Liver (tissue), 9 donors: Measurements from ENCODE around the gene SLC5A6. TPM values are rescaled to one million over a fixed set of nuclear protein-coding genes. Genes with fewer than 3 reads are reported as not detected.

ENCODE experiments used
- DNase-seq: peaks from one replicate; pipeline ENCODE4 v3.0.0-alpha.2; 2017; ENCODE audit warnings: low spot score
- H3K27ac ChIP-seq, 2 donors: one replicate each; pipeline ENCODE4 v1.7.0; 2013; ENCODE audit warnings: inconsistent platforms in 2 of 2, low read length in 2 of 2, control low read depth in 1 of 2, low read depth in 1 of 2, mild to moderate bottlenecking in 1 of 2
- H3K27me3 ChIP-seq, 4 donors: one replicate each; pipeline versions ENCODE4 v1.6.1 to v1.7.0; 2013; ENCODE audit warnings: low read length in 3 of 4, inconsistent platforms in 1 of 4, mild to moderate bottlenecking in 1 of 4, moderate library complexity in 1 of 4; ENCODE audit not compliant: control insufficient read depth in 4 of 4, insufficient read depth in 4 of 4
- H3K36me3 ChIP-seq, 4 donors: one replicate each; pipeline versions ENCODE4 v1.6.1 to v1.7.0; 2013; ENCODE audit warnings: low read length in 3 of 4, mild to moderate bottlenecking in 3 of 4, low read depth in 1 of 4, moderate library complexity in 1 of 4; ENCODE audit not compliant: control insufficient read depth in 4 of 4, insufficient read depth in 3 of 4
- H3K4me1 ChIP-seq, 4 donors: one replicate each; pipeline versions ENCODE4 v1.6.1 to v1.7.0; 2013; ENCODE audit warnings: low read length in 3 of 4, mild to moderate bottlenecking in 3 of 4, moderate library complexity in 1 of 4; ENCODE audit not compliant: control insufficient read depth in 4 of 4, insufficient read depth in 4 of 4
- H3K4me3 ChIP-seq, 3 donors: one replicate each; pipeline versions ENCODE4 v1.6.1 to v1.7.0; 2013; ENCODE audit warnings: low read length in 3 of 3, control low read depth in 1 of 3, low read depth in 1 of 3, mild to moderate bottlenecking in 1 of 3
- H3K9ac ChIP-seq, 2 donors: one replicate each; pipeline ENCODE4 v1.7.0; 2013; ENCODE audit warnings: low read length in 2 of 2, mild to moderate bottlenecking in 2 of 2, moderate library complexity in 2 of 2, control low read depth in 1 of 2, low read depth in 1 of 2
- H3K9me3 ChIP-seq, 4 donors: one replicate each; pipeline versions ENCODE4 v1.6.1 to v1.7.0; 2013; ENCODE audit warnings: low read length in 3 of 4; ENCODE audit not compliant: control insufficient read depth in 4 of 4
- ATF3 ChIP-seq: IDR thresholded peaks from 2 replicates; pipeline ENCODE4 v1.6.1; 2016; ENCODE audit warnings: antibody characterized with exemption
- CTCF ChIP-seq: fragments of 150-350 bp; IDR thresholded peaks from 2 replicates; pipeline ENCODE4 v1.5.1; 2017; ENCODE audit warnings: improper control_type of control experiment, low read depth, low read length; ENCODE audit not compliant: missing input control
- EGR1 ChIP-seq, 2 donors: IDR thresholded peaks; 2 replicates each; pipeline ENCODE4 v1.6.1; 2016 to 2018; ENCODE audit warnings: antibody characterized with exemption in 2 of 2, low read depth in 2 of 2
- FOXA1 ChIP-seq: IDR thresholded peaks from 2 replicates; pipeline ENCODE4 v1.6.1; 2016; ENCODE audit warnings: antibody characterized with exemption
- FOXA2 ChIP-seq: IDR thresholded peaks from 2 replicates; pipeline ENCODE4 v1.6.1; 2016; ENCODE audit warnings: antibody characterized with exemption
- GABPA ChIP-seq, 2 donors: IDR thresholded peaks in 1 of 2; conservative IDR thresholded peaks in 1 of 2; 2 replicates each; pipeline ENCODE4 v1.6.1; 2016; ENCODE audit warnings: antibody characterized with exemption in 2 of 2, mild to moderate bottlenecking in 1 of 2, moderate library complexity in 1 of 2
- HNF4A ChIP-seq, 2 donors: conservative IDR thresholded peaks; 2 replicates each; pipeline ENCODE4 v1.6.1; 2016; ENCODE audit warnings: antibody characterized with exemption in 2 of 2, mild to moderate bottlenecking in 2 of 2
- HNF4G ChIP-seq: IDR thresholded peaks from 2 replicates; pipeline ENCODE4 v1.6.1; 2016; ENCODE audit warnings: antibody characterized with exemption
- JUND ChIP-seq, 2 donors: IDR thresholded peaks; 2 replicates each; pipeline ENCODE4 v1.6.1; 2016; ENCODE audit warnings: antibody characterized with exemption in 2 of 2
- MAX ChIP-seq: IDR thresholded peaks from 2 replicates; pipeline ENCODE4 v1.6.1; 2016; ENCODE audit warnings: antibody characterized with exemption
- NR2F2 ChIP-seq: IDR thresholded peaks from 2 replicates; pipeline ENCODE4 v1.6.1; 2016; ENCODE audit warnings: antibody characterized with exemption
- RAD21 ChIP-seq, 2 donors: IDR thresholded peaks; 2 replicates each; pipeline ENCODE4 v1.6.1; 2016; ENCODE audit warnings: antibody characterized with exemption in 2 of 2, mild to moderate bottlenecking in 2 of 2
- REST ChIP-seq: IDR thresholded peaks from 2 replicates; pipeline ENCODE4 v1.6.1; 2016; ENCODE audit warnings: antibody characterized with exemption, mild to moderate bottlenecking
- RXRA ChIP-seq, 2 donors: IDR thresholded peaks; 2 replicates each; pipeline ENCODE4 v1.6.1; 2017 to 2018; ENCODE audit warnings: antibody characterized with exemption in 2 of 2, mild to moderate bottlenecking in 1 of 2
- SP1 ChIP-seq: IDR thresholded peaks from 2 replicates; pipeline ENCODE4 v1.6.1; 2018; ENCODE audit warnings: antibody characterized with exemption, mild to moderate bottlenecking
- TAF1 ChIP-seq: conservative IDR thresholded peaks from 2 replicates; pipeline ENCODE4 v1.6.1; 2016; ENCODE audit warnings: antibody characterized with exemption, mild to moderate bottlenecking
- YY1 ChIP-seq: IDR thresholded peaks from 2 replicates; pipeline ENCODE4 v1.6.1; 2016; ENCODE audit warnings: antibody characterized with exemption, mild to moderate bottlenecking
- ZBTB33 ChIP-seq: IDR thresholded peaks from 2 replicates; pipeline ENCODE4 v1.6.1; 2016; ENCODE audit warnings: antibody characterized with exemption
- WGBS: extraction: QIAGEN DNeasy Blood & Tissue Kit; methylation state at CpG from one replicate; pipeline ENCODE4 v1.1.7; 2013; 5-methylcytosine and 5-hydroxymethylcytosine counted together
- polyA plus RNA-seq, 2 donors: library from polyadenylated mRNA; stranded (reverse) in 1 of 2; unstranded in 1 of 2; fragments of 200-250 nt in 1 of 2; fragments of >200 nt in 1 of 2; fragmentation: Nextera tagmentation in 1 of 2; extraction: Ambion mirVana in 1 of 2; gene quantifications; one replicate each; pipeline versions ENCODE4 v1.2.1 to v1.2.3, GENCODE V29; 2013 to 2015
- total RNA-seq, 2 donors: library from RNA; depleted of rRNA; stranded (reverse); fragments of >200 nt; gene quantifications; one replicate each; pipeline ENCODE4 v1.2.3, GENCODE V29; 2014
- donor health status: healthy.
- donor health status: healthy.
- donor health status: healthy.
- donor health status: healthy.
- donor health status: healthy.

The SLC5A6 gene
- total and polyA plus RNA-seq, 4 donors = 12.5 to 217 (median 73.0) TPM

- Histone ChIP-seq H3K27ac (no peak overlapping the region), H3K9ac (no peak overlapping the region), H3K4me3 (no peak overlapping the region), H3K27me3 (peaks cover 0 to 24% (median 0%) of the 10 kb centered on the region in 4 donors), H3K36me3 (no peaks in the 10 kb centered on the region), H3K9me3 (no peaks in the 10 kb centered on the region), H3K4me1 (peaks cover 0 to 3% (median 1%) of the 10 kb centered on the region in 4 donors)
- 74% methylated on average over 7 of the region's 7 CpGs for WGBS
- TF ChIP-seq EGR1 (IDR thresholded peaks at IDR 0.05; ENCODE audit: low read depth in 2 of 2) (no peak), CTCF (no peak), REST (no peak), FOXA2 (no peak), MAX (no peak), RXRA (IDR thresholded peaks at IDR 0.05) (no peak), YY1 (no peak), ATF3 (no peak), ZBTB33 (no peak), FOXA1 (no peak), RAD21 (IDR thresholded peaks at IDR 0.05) (no peak), GABPA (IDR thresholded peaks at IDR 0.05 in 1 of 2, conservative IDR thresholded peaks at IDR 0.05 in 1 of 2) (no peak), NR2F2 (no peak), SP1 (no peak)
- DNase-seq = no peak
Observed at GRCh38 chr2:27256855-27257454, 44.9 kb upstream of the SLC5A6 start.

GRCh38 chr2:27255660-27256059, 43.6 kb upstream of the SLC5A6 start:
- no peak overlapping the region for H3K27ac ChIP-seq
- no peak overlapping the region for H3K4me3 ChIP-seq
- WGBS = 27% methylated on average over 1 of the region's 1 CpG
- peaks cover 0 to 12% (median 0%) of the 10 kb centered on the region in 4 donors for H3K27me3 ChIP-seq
- no peaks in the 10 kb centered on the region for H3K4me1 ChIP-seq
- no peaks in the 10 kb centered on the region for H3K36me3 ChIP-seq
- no peak for DNase-seq
- no peaks in the 10 kb centered on the region for H3K9me3 ChIP-seq
- H3K9ac ChIP-seq = no peak overlapping the region
- TF ChIP-seq NR2F2 (no peak), MAX (no peak), YY1 (no peak), JUND (IDR thresholded peaks at IDR 0.05) (no peak), SP1 (no peak), GABPA (IDR thresholded peaks at IDR 0.05 in 1 of 2, conservative IDR thresholded peaks at IDR 0.05 in 1 of 2) (no peak), FOXA2 (no peak), ZBTB33 (no peak), HNF4G (no peak), TAF1 (no peak), CTCF (no peak), FOXA1 (no peak), HNF4A (conservative IDR thresholded peaks at IDR 0.05) (no peak), RXRA (IDR thresholded peaks at IDR 0.05) (no peak), ATF3 (no peak), RAD21 (IDR thresholded peaks at IDR 0.05) (no peak)
